SK-N-SH (cell line): Measurements from ENCODE around the gene TIMP2.

Experiments used
- CTCF ChIP-seq: fragments of 200-600 bp; sonication (generic); IDR thresholded peaks from 2 replicates; pipeline ENCODE4 v1.6.1; 2017; ENCODE audit warnings: antibody characterized with exemption, mild to moderate bottlenecking, moderate library complexity
- EP300 ChIP-seq, 2 experiments: IDR thresholded peaks; 2 replicates each; pipeline versions ENCODE4 v1.4.0 to v1.6.1; 2012; ENCODE audit warnings: borderline replicate concordance in 1 of 2, low read depth in 1 of 2, low read length in 1 of 2
- EZH2phosphoT487 ChIP-seq: fragments of 200-600 bp; sonication (generic); IDR thresholded peaks from 2 replicates; pipeline ENCODE4 v1.6.1; 2017; ENCODE audit warnings: low read depth, mixed run types, mild to moderate bottlenecking, antibody characterized with exemption, moderate library complexity, borderline replicate concordance
- JUND ChIP-seq: IDR thresholded peaks from 2 replicates; pipeline ENCODE4 v1.4.0; 2012
- NFIC ChIP-seq: IDR thresholded peaks from 2 replicates; pipeline ENCODE4 v1.4.0; 2012; ENCODE audit warnings: borderline replicate concordance
- NRF1 ChIP-seq: IDR thresholded peaks from 2 replicates; pipeline ENCODE4 v1.6.1; 2012; ENCODE audit warnings: low read depth, mild to moderate bottlenecking, low read length
- POLR2AphosphoS5 ChIP-seq: IDR thresholded peaks from 2 replicates; pipeline ENCODE4 v1.6.1; 2012; ENCODE audit warnings: low read depth, low read length
- RAD21 ChIP-seq: IDR thresholded peaks from 2 replicates; pipeline ENCODE4 v1.6.1; 2012; ENCODE audit warnings: mild to moderate bottlenecking, low read length
- SIN3A ChIP-seq: IDR thresholded peaks from 2 replicates; pipeline ENCODE4 v1.6.1; 2012; ENCODE audit warnings: low read depth, mild to moderate bottlenecking, low read length, moderate library complexity, borderline replicate concordance
- SMC3 ChIP-seq: IDR thresholded peaks from 2 replicates; pipeline ENCODE4 v1.6.1; 2012; ENCODE audit warnings: low read depth, low read length, improper control_type of control experiment
- YY1 ChIP-seq: IDR thresholded peaks from 2 replicates; pipeline ENCODE4 v1.4.0; 2012; ENCODE audit warnings: low read depth, mild to moderate bottlenecking
- ZBTB33 ChIP-seq: IDR thresholded peaks from 2 replicates; pipeline ENCODE4 v1.4.0; 2012; ENCODE audit warnings: low read depth, borderline replicate concordance
- TF ChIP-seq, protein P1 (sequence below): IDR thresholded peaks from 2 replicates; pipeline ENCODE4 v1.4.0; 2012; ENCODE audit warnings: low read depth

GRCh38 chr17:78825696-78826095 lies 99.5 kb downstream of the TIMP2 start:
- TF ChIP-seq CTCF (no peak), SIN3A (no peak), NRF1 (no peak), SMC3 (no peak), EZH2phosphoT487 (no peak), POLR2AphosphoS5 (no peak), YY1 (no peak), NFIC (no peak), JUND (no peak), RAD21 (no peak), EP300 (IDR thresholded peaks at IDR 0.05; ENCODE audit: borderline replicate concordance in 1 of 2, low read depth in 1 of 2, low read length in 1 of 2) (no peak), ZBTB33 (no peak)
- TF ChIP-seq, protein P1, sequence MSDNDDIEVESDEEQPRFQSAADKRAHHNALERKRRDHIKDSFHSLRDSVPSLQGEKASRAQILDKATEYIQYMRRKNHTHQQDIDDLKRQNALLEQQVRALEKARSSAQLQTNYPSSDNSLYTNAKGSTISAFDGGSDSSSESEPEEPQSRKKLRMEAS = no peak
